HG02870 (cell line): ENCODE results near the gene DNASE1L3.
"Not testable (repeated sequence)": the region's sequence is repeated elsewhere in the genome, so short reads cannot be mapped to it uniquely, and the experiment has no call there.

ENCODE experiments used
- ATAC-seq: cut with Tn5 transposase; IDR thresholded peaks from one replicate; pipeline ENCODE4 v1.9.1; 2021; ENCODE audit warnings: mild to moderate bottlenecking, moderate library complexity; ENCODE audit not compliant: unreplicated experiment

DNASE1L3 gene

GRCh38 chr3:58210761-58211460, at the start of gene DNASE1L3:
DNASE1L3 (minus strand) TSS chr3:58210972; CDS start chr3:58210906, 66 bp downstream.
- ATAC-seq = no peak

- ATAC-seq = no peak
Measured at GRCh38 chr3:58260261-58260731, 49.5 kb upstream of the DNASE1L3 start.

DNA sequence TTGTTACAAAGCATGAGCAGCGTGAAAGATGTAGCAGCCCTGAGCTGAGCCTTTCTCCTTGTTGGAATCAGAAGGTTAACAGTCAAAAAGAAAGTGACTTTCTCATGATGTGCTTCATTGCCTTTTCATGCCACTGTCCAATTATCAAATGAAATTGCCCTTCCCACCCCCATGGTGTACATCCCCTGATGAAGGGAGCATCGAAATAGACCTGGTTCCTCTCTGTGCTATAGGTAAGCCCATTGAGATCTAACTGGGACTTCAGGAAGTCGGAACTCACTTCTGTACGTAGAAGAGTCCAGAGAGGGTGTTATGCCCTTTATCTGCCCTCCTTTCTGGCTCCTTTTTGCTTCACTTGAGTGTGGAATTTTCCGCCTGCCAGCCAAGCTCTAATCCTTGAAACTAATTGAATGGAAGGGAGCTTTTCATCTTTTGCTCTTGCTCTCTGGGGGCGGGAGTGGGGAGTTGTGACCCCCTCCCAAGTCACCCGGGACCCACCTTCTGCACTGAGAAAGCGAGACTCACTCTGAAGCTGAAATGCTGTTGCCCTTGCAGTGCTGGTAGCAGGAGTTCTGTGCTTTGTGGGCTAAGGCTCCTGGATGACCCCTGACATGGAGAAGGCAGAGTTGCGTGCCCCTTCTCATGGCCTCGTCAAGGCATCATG, 47.8 kb upstream of the DNASE1L3 start:
- ATAC-seq = no peak

DNA sequence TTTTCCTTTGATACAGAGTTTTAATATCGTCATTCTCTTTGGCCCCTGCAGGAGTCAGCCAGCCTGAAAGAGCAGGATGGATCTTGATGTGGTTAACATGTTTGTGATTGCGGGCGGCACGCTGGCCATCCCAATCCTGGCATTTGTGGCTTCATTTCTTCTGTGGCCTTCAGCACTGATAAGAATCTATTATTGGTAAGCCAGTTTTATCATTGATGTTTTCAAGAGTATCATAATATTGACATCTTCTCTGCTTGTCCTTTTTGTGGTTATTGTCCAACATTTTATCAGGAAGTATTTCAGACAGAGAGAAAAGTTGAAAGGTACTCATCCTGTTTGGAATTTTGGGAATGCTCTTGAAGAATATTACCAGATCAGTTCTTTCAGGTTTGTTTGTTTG, 45.7 kb upstream of the DNASE1L3 start:
- no peak for ATAC-seq

DNA sequence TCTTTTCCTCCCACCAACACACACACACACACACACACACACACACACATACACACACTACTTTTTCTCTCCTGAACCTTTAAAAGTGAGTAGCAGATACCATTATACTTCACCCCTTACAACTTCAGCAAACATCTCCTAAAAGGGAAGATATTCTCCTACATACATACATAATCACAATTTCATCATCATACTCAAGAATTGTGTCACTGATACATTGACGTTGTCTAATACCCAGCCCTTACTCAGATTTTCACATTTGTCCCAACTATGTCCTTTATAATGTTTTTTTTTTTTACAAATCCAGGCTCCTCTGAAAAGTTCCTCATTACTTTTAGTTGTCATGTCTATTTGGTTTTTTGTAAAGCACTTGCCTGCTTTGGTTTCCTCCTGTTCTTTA, 45.3 kb upstream of the DNASE1L3 start:
- no peak for ATAC-seq

- ATAC-seq = no peak
Measured at GRCh38 chr3:58254144-58254543, 43.4 kb upstream of the DNASE1L3 start.

DNA sequence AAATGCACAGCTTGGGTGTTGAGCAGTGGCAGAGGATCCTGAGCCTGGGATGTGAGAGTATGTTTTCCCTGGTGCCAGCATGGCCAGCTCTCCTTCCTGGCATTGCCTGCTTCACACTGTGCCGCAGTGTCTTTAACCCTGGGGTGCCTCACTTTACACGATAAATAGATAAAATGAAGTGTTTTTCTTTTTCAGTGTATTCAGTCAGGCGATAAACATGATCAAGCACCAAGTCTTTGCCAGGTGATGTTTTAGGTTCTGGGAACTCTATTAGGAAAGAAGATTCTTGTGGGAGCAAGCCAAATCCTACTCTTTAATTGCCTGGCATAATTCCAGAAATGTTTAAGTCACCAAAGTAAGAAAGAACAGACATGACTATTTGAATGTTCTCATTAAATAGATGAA, 40.9 kb upstream of the DNASE1L3 start:
- no peak for ATAC-seq

GRCh38 chr3:58250093-58250707, 39.4 kb upstream of the DNASE1L3 start:
- ATAC-seq = no peak

DNA sequence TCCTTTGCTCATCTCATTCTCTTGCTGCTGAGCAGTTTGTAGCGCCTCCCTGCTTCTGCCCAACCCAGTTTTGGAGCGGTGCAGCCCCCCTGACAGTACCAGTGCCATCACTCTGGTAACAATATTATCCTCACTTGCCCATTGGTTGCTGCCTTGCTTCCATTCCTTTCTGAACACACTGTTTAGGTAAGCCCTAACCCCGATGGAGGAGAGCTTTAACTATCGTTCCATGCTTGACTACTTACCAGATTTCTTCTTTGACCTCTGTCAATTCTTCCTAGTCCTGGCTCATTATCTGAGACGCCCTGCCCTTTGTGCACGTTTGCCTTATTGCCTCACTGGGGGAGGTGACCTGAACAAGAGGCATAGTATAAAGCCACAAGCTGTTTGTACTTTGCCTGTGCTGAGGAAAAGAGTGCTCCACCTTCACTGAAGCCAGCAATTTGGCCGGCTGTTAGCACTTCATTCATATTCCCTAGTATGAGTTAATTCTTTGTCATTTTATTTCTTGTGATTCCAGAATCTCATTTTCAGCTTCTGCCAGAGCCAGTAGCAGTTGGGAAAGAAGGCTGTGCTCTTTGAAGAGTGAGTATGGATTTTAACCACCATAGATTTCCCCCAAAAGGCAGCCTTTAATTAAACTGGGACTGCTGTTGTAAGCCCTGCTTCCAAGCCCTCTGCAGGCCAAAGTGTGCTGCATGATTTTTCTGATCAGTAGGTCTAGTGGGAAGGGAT, 38.8 kb upstream of the DNASE1L3 start:
- no peak for ATAC-seq

DNA sequence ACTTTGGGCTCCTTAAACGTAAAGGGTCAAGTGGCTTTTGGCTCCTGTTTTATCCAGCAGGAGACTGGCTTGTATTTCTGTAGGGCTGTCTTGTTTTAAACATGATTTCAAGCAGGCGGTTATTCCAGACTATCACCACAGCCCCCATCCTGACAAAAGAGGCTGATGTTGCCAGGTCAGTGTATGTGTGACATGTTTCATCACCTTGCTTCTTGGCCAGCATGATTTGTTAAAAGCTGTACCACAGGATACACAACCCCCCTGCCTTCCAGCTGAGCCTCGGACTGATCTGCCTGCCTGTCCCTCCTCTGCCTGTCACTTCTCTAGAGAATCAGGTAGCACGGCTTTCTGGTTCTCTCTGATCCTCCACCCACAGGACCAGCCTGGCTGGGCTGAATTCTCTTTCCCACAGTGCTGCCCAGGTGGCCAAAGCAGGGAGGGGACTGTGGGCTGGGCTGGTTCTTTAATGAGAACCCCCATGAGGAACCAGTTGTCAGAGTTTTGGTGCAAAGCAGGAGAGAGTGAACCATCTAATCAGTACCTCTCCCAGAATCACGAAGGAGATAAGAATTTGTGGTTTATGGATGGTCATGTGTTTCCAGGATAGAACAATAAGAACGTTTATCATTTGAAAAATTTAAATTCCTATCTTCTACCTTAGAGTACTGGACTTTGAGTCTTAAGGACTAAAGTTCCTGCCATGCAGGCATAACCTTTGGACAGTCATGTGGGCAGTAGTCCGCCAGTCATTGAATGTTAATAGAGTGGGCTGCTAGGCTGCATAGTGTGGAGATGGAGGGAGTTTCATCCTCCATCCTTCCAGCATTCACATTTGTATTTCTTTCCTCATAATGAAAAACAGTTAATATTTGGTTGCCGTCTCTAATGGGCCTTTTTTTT, 35.6 kb upstream of the DNASE1L3 start:
- no peak for ATAC-seq

DNA sequence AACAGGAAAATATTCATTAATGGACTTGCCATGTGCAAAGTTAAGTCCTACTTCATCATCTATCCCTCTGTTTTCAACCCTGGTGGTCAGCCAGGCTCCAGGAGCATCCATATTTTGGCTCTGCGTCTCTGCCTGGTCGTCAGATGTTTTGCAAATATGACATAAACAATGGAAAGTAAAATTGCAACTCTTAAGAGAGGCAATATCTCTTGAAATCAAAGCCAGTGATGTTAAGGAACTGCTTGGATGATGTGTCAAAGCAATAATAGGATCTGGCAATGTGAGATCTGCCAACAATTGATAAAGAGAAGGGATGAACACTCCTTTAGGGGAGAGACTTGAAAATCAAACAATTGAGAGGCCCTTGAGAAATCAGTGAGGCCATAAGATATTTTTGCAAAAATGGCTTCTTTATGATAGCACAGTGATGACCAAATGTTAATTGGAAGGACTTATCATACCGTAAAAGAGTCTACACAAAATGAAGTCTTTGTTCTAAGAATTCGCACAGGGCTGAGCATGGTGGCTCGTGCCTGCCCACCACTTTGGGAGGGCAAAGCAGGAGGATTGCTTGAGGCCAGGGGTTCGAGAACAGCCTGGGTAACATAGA, 33.3 kb upstream of the DNASE1L3 start:
- ATAC-seq = no peak

- not testable (repeated sequence) for ATAC-seq
Measured at GRCh38 chr3:58242860-58243259, 32.1 kb upstream of the DNASE1L3 start.

GRCh38 chr3:58242340-58242739, 31.6 kb upstream of the DNASE1L3 start:
- no peak for ATAC-seq

DNA sequence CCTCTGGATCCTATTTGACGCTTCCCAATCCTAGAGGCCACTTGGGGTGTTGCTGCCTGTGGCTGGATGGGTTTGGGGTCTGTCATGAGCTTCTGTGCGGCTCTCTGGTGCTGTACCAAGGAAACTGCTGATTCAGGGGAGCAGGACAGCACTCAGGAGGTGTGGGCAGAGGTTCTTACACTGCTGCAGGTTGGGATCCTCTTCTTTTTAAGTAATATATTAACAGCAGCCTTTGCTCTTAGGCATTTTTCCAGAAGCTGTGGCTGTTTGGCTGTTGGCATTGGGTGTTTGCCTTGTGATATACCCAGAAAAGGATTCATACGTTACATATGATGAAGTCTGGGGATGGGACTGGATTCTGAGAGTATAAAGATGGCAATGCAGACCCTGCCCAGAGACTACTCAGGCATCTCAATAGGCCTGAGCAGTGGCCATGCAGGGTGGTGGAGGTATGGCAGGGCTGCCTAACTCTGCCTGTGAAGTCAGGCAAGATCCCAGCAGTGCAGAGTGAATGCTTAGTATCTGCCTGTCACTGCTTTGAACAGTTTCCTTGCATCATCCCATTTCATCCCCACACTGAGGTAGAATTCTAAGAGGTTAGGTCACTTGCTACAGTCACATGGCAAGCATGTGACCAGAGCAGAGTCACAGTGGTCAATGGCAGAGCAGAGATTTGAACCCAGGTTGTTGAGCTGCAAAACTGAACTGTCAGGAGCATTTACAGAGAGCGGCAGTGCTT, 30.7 kb upstream of the DNASE1L3 start:
- ATAC-seq = no peak

GRCh38 chr3:58238830-58239229, 28.1 kb upstream of the DNASE1L3 start:
- ATAC-seq = no peak

- peak; percentile 16 for ATAC-seq
Measured at GRCh38 chr3:58237941-58238681, 27.3 kb upstream of the DNASE1L3 start.

DNA sequence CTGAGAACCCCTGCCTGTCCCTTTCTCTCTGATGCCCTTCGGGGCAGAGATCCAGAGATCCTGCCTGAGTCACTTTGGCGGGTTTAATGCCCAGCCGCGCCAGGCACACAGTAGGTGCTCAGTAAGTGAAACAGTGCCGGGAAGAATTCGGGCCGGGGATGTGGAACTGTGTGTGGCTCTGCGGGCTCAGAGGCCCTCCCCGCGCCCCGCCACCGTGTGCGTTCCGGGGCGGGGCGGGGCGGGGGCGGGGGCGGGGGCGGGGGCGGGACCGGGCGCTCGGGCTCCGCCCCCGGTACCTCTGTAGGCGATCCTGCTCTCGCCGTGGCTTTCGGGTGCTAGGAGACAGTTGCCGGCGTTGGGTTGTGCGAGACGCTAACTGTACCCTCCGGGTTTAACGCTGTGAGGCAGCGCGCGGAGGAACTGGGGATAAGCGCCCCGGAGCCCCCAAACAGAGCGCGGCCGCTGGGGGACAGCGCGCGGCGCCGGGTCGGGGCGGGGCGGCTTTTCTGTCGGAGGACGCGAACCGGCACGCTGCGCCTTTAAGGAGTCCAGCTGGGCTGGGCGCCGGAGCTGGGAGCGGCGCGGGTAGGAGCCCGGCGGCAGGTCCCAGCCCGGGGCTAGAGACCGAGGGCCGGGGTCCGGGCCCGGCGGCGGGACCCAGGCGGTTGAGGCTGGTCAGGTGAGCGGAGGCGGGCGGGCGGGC, 26.6 kb upstream of the DNASE1L3 start, which contains the start of gene ABHD6:
ABHD6 (plus strand) TSS at position 555 of the 703 bp plus-strand sequence. CDS start 18,795 bp downstream, outside the sequence.
- ATAC-seq = peak; percentile 72
